K562 (cell line): Measurements from ENCODE around the gene SEC61A2. TPM values are rescaled to one million over a fixed set of nuclear protein-coding genes. Genes with fewer than 3 reads are reported as not detected.
A peak's percentile ranks its signal among the peaks of the same experiment; 100 is the strongest.

ENCODE experiments used
- ATF7 ChIP-seq: fragments of 450-650 bp; IDR thresholded peaks from 2 replicates; pipeline ENCODE4 v1.7.1; 2014; ENCODE audit warnings: mild to moderate bottlenecking, moderate library complexity
- BRF1 ChIP-seq: IDR thresholded peaks from 3 replicates; pipeline ENCODE4 v1.6.1; 2011; ENCODE audit warnings: borderline replicate concordance, mild to moderate bottlenecking; ENCODE audit not compliant: insufficient read length; ENCODE audit errors: extremely low read depth
- E2F6 ChIP-seq, 2 experiments: IDR thresholded peaks; 2 replicates each; pipeline ENCODE4 v1.6.1; 2011; ENCODE audit warnings: borderline replicate concordance in 1 of 2, control low read depth in 1 of 2, low read depth in 1 of 2, low read length in 1 of 2, mild to moderate bottlenecking in 1 of 2, mixed read lengths in 1 of 2, moderate library complexity in 1 of 2; ENCODE audit not compliant: insufficient read depth in 1 of 2, insufficient read length in 1 of 2, poor library complexity in 1 of 2, severe bottlenecking in 1 of 2; ENCODE audit errors: extremely low read depth in 1 of 2
- EP400 ChIP-seq: fragments of 450-650 bp; IDR thresholded peaks from 2 replicates; pipeline ENCODE4 v1.6.1; 2017; ENCODE audit warnings: antibody characterized with exemption, mild to moderate bottlenecking, moderate library complexity
- HMGXB4 ChIP-seq: sonication (generic); formaldehyde crosslinking; IDR thresholded peaks from 2 replicates; pipeline ENCODE4 v1.8.1; 2023; ENCODE audit warnings: mild to moderate bottlenecking, missing genetic modification reagents
- IRF2 ChIP-seq: sonication (generic); formaldehyde crosslinking; IDR thresholded peaks from 2 replicates; pipeline ENCODE4 v1.8.1; 2022; ENCODE audit warnings: mild to moderate bottlenecking, missing genetic modification reagents
- KAT7 ChIP-seq: sonication (generic); formaldehyde crosslinking; IDR thresholded peaks from 2 replicates; pipeline ENCODE4 v1.8.0; 2022; ENCODE audit warnings: missing genetic modification reagents, mild to moderate bottlenecking, borderline replicate concordance
- MAZ ChIP-seq, 2 experiments: fragments of 450-650 bp in 1 of 2; sonication (generic) in 1 of 2; formaldehyde crosslinking; IDR thresholded peaks in 1 of 2; conservative IDR thresholded peaks in 1 of 2; 2 replicates each; pipeline versions ENCODE4 v1.4.0 to v1.5.0; 2020; ENCODE audit warnings: mild to moderate bottlenecking in 1 of 2, missing genetic modification reagents in 1 of 2
- MXI1 ChIP-seq: IDR thresholded peaks from 2 replicates; pipeline ENCODE4 v1.6.1; 2011; ENCODE audit warnings: low read depth, mild to moderate bottlenecking, improper control_type of control experiment, low read length
- POLR2AphosphoS5 ChIP-seq: IDR thresholded peaks from 2 replicates; pipeline ENCODE4 v1.6.1; 2011; ENCODE audit warnings: mild to moderate bottlenecking, low read depth, low read length, moderate library complexity; ENCODE audit not compliant: control insufficient read depth, insufficient read depth
- POLR2B ChIP-seq: fragments of 450-650 bp; IDR thresholded peaks from 2 replicates; pipeline ENCODE4 v1.6.1; 2018; ENCODE audit warnings: low read depth; ENCODE audit not compliant: partially characterized antibody
- POLR2G ChIP-seq: fragments of 200-400 bp; formaldehyde crosslinking; IDR thresholded peaks from 2 replicates; pipeline ENCODE4 v1.6.1; 2017; ENCODE audit warnings: low read depth, mild to moderate bottlenecking, antibody characterized with exemption, low read length, moderate library complexity
- PTBP1 ChIP-seq: fragments of 200-400 bp; formaldehyde crosslinking; IDR thresholded peaks from 2 replicates; pipeline ENCODE4 v1.6.1; 2017; ENCODE audit warnings: low read depth, low read length
- RB1 ChIP-seq: fragments of 450-650 bp; IDR thresholded peaks from 2 replicates; pipeline ENCODE4 v1.6.1; 2017; ENCODE audit warnings: low read depth, mild to moderate bottlenecking
- RBM25 ChIP-seq: fragments of 200-400 bp; formaldehyde crosslinking; IDR thresholded peaks from 2 replicates; pipeline ENCODE4 v1.6.1; 2018; ENCODE audit warnings: low read length, low read depth, moderate library complexity; ENCODE audit not compliant: severe bottlenecking
- SP1 ChIP-seq: sonication (generic); formaldehyde crosslinking; IDR thresholded peaks from 2 replicates; pipeline ENCODE4 v1.8.1; 2022; ENCODE audit warnings: mild to moderate bottlenecking, missing genetic modification reagents
- UBTF ChIP-seq, 2 experiments: IDR thresholded peaks; 2 replicates each; pipeline ENCODE4 v1.6.1; 2012; ENCODE audit warnings: improper control_type of control experiment in 2 of 2, low read depth in 2 of 2, low read length in 2 of 2, borderline replicate concordance in 1 of 2
- ZNF778 ChIP-seq: fragments of 450-650 bp; formaldehyde crosslinking; IDR thresholded peaks from 2 replicates; pipeline ENCODE4 v1.4.0; 2020; ENCODE audit warnings: mild to moderate bottlenecking, moderate library complexity
- polyA plus RNA-seq, 8 experiments: library from polyadenylated mRNA; depleted of rRNA in 4 of 8; stranded (reverse) in 5 of 8; unstranded in 3 of 8; fragments of >200 nt; fragmentation: Nextera tagmentation in 2 of 8; fragmentation: Illumina TruSeq in 1 of 8; extraction: Ambion mirVana in 2 of 8; extraction: Trizol in 1 of 8; gene quantifications; 2 replicates each; pipeline versions ENCODE4 v1.2.1 to v1.2.3, GENCODE V29; 2011 to 2014; ENCODE audit warnings: inconsistent platforms in 1 of 8, missing spikeins in 1 of 8
- total RNA-seq, 7 experiments: library from RNA; depleted of rRNA in 6 of 7; stranded (reverse); fragments of >200 nt in 6 of 7; fragmentation: Illumina TruSeq in 2 of 7; extraction: Trizol in 2 of 7; gene quantifications; 2 replicates each; pipeline versions ENCODE4 v1.2.1 to v1.2.3, GENCODE V29; 2011 to 2021; ENCODE audit warnings: low replicate concordance in 1 of 7

Gene SEC61A2
- total and polyA plus RNA-seq, 9 of the 15 experiments (the other 6 are each of a cell fraction or from before 2014, with no cell fraction given), result 1.2 to 9.7 (median 3.9) TPM

GRCh38 chr10:12129222-12130111, at the start of gene SEC61A2 (continued):
- 0 out of 4 replicates have a peak, but pooled peaks of 1 of the 2 experiments have one; percentile 32 for TF ChIP-seq UBTF (IDR thresholded peaks at IDR 0.05; ENCODE audit: borderline replicate concordance in 1 of 2, low read depth in 2 of 2, low read length in 2 of 2)
- TF ChIP-seq EP400, result 0 out of 2 replicates have a peak, but pooled peaks have one; percentile 29
- peak; percentile 36; the same call in 1 of the 2 replicates for TF ChIP-seq POLR2AphosphoS5
- TF ChIP-seq POLR2G, result peak; percentile 91
- peak; percentile 83; the same call in 1 of the 2 replicates for TF ChIP-seq KAT7 (CRISPR knock-in tag)
- TF ChIP-seq RB1, result peak; percentile 84; the same call in 1 of the 2 replicates
- TF ChIP-seq RBM25, result peak; percentile 52
- TF ChIP-seq BRF1, result no peak
- TF ChIP-seq ZNF778, result no peak
- TF ChIP-seq IRF2 (CRISPR knock-in tag), result no peak
- TF ChIP-seq ATF7, result 0 out of 2 replicates have a peak, but pooled peaks have one; percentile 61
- peak; percentile 69 for TF ChIP-seq SP1 (CRISPR knock-in tag)
- TF ChIP-seq POLR2B, result peak; percentile 73
- TF ChIP-seq MXI1, result peak; percentile 51
- TF ChIP-seq PTBP1, result no peak
- TF ChIP-seq E2F6 (IDR thresholded peaks at IDR 0.05; ENCODE audit: borderline replicate concordance in 1 of 2, extremely low read depth in 1 of 2, insufficient read depth in 1 of 2, insufficient read length in 1 of 2, low read depth in 1 of 2, low read length in 1 of 2, poor library complexity in 1 of 2, severe bottlenecking in 1 of 2), result peak; percentile 62 to 64
- TF ChIP-seq HMGXB4 (CRISPR knock-in tag), result 0 out of 2 replicates have a peak, but pooled peaks have one; percentile 33
- TF ChIP-seq MAZ (CRISPR knock-in tag; conservative IDR thresholded peaks at IDR 0.05 in 1 of 2, IDR thresholded peaks at IDR 0.05 in 1 of 2), result peak; percentile 55 to 60; a peak in 3 of 4 replicates
